NCI-H524 (cell line): ENCODE data around the gene NEIL3.
"Not testable (repeated sequence)": the region's sequence is repeated elsewhere in the genome, so short reads cannot be mapped to it uniquely, and the experiment has no call there.

Experiments
- DNase-seq, 2 experiments: peaks; one replicate each; lab custom pipeline; 2025; lab: John Stamatoyannopoulos, UW

The NEIL3 gene

GRCh38 chr4:177302371-177303100 is 7.1 kb upstream of the NEIL3 start:
- no peak for DNase-seq

DNA sequence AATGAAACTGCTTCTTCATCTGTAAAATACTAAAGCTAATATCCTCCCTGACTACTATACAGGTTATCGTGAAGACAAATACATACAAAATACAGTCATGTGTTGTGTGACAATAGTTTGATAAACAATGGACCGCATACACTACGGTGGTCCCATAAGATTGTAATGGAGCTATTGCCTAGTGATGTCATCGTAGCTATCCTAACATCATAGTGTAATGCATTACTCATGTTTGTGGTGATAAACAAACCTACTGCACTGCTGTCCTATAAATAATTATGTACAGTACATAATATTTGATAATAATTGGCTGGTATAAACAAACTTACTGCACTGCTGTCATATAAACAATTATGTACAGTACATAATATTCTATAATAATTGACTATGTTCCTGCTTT is 5.6 kb upstream of the NEIL3 start:
- no peak for DNase-seq

DNA sequence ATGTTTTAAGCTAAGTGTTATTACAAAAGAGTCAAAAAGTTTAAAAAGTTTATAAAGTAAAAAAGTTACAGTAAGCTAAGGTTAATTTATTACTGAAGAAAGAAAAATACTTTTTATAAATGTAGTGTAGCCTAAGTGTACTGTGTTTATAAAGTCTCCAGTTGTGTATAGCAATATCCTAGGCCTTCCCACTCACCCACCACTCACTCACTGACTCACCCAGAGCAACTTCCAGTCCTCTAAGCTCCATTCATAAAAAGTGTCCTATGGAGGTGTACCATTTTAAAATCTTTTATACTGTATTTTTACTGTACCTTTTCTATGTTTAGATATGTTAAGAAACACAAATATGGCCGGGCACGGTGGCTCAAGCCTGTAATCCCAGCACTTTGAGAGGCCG is 4.8 kb upstream of the NEIL3 start:
- not testable (repeated sequence) for DNase-seq

DNA sequence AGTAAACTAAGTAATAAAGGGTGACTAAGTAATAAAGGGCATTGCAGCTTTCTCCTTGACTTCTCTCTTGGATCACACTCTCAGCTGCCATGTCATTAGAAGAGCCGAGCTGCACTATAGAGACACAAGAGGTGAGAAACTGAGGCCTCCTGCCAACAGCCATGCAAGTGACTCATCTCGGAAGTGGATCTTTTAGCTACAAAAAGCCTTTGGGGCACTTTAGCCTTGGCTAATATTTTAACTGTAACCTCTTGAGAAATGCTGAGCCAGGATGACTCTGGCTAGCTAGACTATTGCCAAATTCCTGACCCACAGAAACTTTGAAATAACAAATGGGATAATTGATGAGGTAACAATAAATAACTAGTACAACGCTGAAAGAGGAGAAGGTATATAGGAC is 1.5 kb upstream of the NEIL3 start:
- no peak for DNase-seq

DNA sequence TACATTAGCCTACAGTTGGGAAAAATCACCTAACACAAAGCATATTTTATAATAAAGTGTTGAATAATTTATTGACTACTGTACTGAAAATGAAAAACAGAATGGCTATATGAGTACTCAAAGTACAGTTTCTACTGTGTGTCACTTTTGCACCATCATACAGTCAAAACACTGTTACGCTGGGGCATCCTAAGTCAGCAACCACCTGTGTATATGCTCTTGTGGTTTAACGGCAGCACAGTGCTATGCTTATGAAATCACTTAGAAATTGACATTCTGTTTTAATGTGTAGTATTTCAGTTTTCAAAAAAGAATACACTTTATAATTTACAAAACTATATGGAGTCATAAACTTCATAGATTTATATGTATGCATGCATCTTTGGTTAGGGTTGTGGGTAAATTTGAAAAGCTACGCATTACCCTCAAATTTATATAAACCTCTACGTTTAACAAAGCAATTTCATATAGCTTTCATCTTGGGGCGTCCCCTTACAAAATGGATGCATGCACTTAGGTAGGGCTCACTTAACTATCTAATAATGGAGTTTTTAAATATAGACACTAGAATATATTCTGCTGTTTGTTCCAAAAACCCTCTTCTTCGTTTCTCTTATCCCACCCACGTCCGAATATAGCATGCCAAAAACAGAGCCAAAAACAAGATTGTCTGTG is 690 bp upstream of the NEIL3 start:
- no peak for DNase-seq

- no peak for DNase-seq
Measured at GRCh38 chr4:177311589-177311988, 1.9 kb downstream of the NEIL3 start.

- DNase-seq = no peak
Measured at GRCh38 chr4:177313263-177313662, 3.6 kb downstream of the NEIL3 start.

- DNase-seq = no peak
Measured at GRCh38 chr4:177315767-177316464, 6.2 kb downstream of the NEIL3 start.

DNA sequence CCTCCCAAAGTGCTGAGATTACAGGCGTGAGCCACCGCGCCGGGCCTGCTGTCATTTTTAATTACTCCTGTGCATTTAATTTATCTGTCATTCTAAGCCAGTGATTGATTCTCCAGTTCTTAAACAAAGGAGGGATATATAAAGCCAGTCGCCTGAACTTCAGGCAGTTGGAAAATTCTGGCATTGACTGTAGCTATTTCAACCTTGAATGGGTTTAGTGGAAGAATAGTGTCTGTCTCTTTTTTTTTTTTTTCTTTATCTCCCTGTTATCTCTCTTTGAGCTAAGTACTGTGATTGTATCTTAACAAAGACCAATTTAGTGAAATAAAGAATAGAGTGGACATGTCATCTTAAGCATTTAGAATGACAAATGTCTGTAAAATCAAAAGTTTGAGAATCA is 11.0 kb downstream of the NEIL3 start:
- no peak for DNase-seq

- DNase-seq = no peak
Measured at GRCh38 chr4:177321647-177322046, 12.0 kb downstream of the NEIL3 start.

DNA sequence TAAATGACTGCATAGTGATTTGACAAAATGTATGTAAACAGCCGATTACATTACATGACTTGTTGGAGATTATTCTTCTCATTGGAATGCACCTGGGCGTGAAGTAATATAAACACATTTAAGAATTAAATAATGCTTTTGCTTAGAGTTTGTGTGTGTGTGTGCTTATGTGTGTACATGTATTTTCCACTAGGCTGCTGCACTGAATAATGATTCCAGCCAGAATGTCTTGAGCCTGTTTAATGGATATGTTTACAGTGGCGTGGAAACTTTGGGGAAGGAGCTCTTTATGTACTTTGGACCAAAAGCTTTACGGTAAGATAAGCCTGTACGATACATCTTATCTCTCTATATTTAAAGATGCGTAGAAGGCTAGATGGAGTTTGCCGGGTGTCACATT is 12.6 kb downstream of the NEIL3 start:
- no peak for DNase-seq

DNA sequence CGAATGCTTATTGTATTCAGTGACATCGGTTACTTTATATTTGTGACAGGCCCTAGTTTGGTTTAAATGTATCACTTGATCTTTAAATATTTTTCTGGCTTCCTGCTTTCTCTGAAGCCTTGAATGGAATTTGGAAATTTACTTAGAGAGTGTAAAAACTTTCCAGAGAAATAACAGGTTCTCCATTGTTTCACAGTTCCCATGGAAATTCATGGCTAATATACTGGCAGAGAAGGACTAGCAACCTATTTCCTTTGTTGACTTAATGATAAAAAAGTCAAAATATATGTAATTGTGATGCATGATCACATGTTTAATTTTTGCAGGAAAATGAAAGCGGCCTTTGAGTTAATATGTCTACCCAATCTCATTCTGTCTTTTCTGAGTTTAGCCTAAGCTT is 13.2 kb downstream of the NEIL3 start:
- DNase-seq = no peak

DNA sequence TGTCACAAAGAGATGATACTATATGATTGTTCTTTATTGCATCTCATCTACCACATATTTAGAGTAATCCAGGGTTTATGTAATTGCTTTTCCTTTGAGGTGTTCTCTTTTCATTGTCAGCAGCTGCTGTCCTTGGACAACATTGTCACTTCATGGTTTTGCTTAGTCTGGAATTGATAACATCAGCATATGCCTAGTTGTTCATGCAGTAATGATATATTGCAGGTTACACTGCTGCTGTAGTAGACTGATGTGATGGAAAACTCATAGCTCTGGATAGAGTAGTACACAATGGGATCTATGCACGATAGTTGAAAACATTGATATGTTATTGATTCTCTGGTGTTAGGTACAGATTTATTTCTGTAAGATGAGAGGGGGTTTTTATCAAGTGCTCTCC is 13.7 kb downstream of the NEIL3 start:
- no peak for DNase-seq

DNA sequence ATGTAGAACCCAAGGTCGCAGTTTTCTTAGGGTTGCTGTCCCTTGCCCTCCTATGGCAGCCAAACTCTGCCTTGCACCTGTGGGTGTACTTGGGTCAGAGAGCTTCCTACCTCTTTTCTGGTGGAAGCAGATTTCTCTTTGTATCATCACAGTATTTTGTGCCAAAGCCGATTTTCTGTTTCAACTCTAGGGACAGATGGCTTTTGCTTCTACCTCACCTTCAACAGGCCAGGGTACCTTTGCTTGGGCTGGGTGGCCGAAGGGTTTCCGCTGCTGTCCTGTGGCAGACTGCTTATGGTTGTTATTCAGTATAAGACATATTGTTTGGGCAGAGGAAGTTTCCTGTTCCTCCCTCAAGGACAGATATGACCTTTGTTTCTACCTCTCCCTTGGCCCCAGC is 22.4 kb downstream of the NEIL3 start:
- no peak for DNase-seq

GRCh38 chr4:177339477-177340374 is 30.1 kb downstream of the NEIL3 start:
- peak in 1 of 2 experiments; percentile 28 for DNase-seq

- no peak for DNase-seq
Measured at GRCh38 chr4:177348348-177348747, 38.7 kb downstream of the NEIL3 start.

DNA sequence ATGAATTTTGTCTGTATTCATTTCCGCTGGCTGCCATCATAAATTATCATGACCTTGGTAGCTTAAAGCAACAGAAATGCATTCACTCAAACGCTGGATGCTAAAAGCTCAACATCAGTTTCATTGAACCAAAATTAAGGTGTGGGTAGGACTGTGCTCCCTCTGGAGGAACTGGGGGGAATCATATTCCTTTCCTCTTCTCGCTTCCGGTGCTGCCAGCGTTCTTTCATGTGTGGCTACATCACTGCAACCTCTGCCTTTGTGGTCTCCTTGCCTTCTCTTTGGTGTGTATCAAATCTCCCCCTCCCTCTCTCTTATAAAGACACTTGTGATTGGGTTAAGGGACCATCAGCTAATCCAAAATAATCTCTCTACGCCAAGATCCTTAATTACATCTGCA is 39.5 kb downstream of the NEIL3 start:
- no peak for DNase-seq

GRCh38 chr4:177351622-177352244 is 42.1 kb downstream of the NEIL3 start:
- DNase-seq = no peak

GRCh38 chr4:177356206-177356605 is 46.5 kb downstream of the NEIL3 start:
- no peak for DNase-seq

- no peak for DNase-seq
Measured at GRCh38 chr4:177356921-177357320, 47.2 kb downstream of the NEIL3 start.

GRCh38 chr4:177367336-177367735 is 57.7 kb downstream of the NEIL3 start:
- DNase-seq = peak; percentile 8 to 21

GRCh38 chr4:177369372-177369771 is 59.7 kb downstream of the NEIL3 start:
- no peak for DNase-seq
